Measurements from ENCODE around the gene CLN3. TPM values are rescaled to one million over a fixed set of nuclear protein-coding genes. Genes with fewer than 3 reads are reported as not detected.

Gene CLN3
- total and polyA plus RNA-seq, 8 donors, result 22.1 to 72.8 (median 25.7) TPM

Other genes with a start within 250 kb of the CLN3 start
- gene SBK1, start 199.5 kb downstream of the CLN3 start, total RNA-seq, result 1 to 10 TPM; 1.7 to 2.8 TPM
- 10 to 100 TPM; 13.0 to 16.4 (median 15.5) TPM for gene SBK1, start 199.5 kb downstream of the CLN3 start, polyA plus RNA-seq (ENCODE audit: insufficient read length in 6 of 6)
- 1 to 10 TPM in 1 of 2 donors, under 1 TPM in 1; 0.76 to 4.7 TPM for gene NPIPB6, start 128.6 kb downstream of the CLN3 start, total RNA-seq
- gene NPIPB6, start 128.6 kb downstream of the CLN3 start, polyA plus RNA-seq (ENCODE audit: insufficient read length in 6 of 6), result 1 to 10 TPM in 5 of 6 donors, under 1 TPM in 1; 0.89 to 2.9 (median 2.2) TPM
- 10 to 100 TPM; 10.6 to 42.2 TPM for gene EIF3CL, start 88.2 kb downstream of the CLN3 start, total RNA-seq
- 100 to 1,000 TPM in 2 of 6 donors, 10 to 100 TPM in 4; 48.6 to 107 (median 66.4) TPM for gene EIF3CL, start 88.2 kb downstream of the CLN3 start, polyA plus RNA-seq (ENCODE audit: insufficient read length in 6 of 6)
- not detected for gene NPIPB7, start 19.7 kb downstream of the CLN3 start, total RNA-seq
- gene NPIPB7, start 19.7 kb downstream of the CLN3 start, polyA plus RNA-seq (ENCODE audit: insufficient read length in 6 of 6), result under 1 TPM in 3 of 6 donors, not detected in 3; 0.18 to 0.41 (median 0.33) TPM
- 10 to 100 TPM in 1 of 2 donors, 1 to 10 TPM in 1; 6.2 to 22.9 TPM for gene APOBR, start 2.6 kb upstream of the CLN3 start, total RNA-seq
- 1 to 10 TPM; 1.0 to 1.7 (median 1.4) TPM for gene APOBR, start 2.6 kb upstream of the CLN3 start, polyA plus RNA-seq (ENCODE audit: insufficient read length in 6 of 6)
- gene IL27, start 14.8 kb upstream of the CLN3 start, total RNA-seq, result under 1 TPM in 1 of 2 donors, not detected in 1; 0.94 TPM
- under 1 TPM in 1 of 6 donors, not detected in 5; 0.38 TPM for gene IL27, start 14.8 kb upstream of the CLN3 start, polyA plus RNA-seq (ENCODE audit: insufficient read length in 6 of 6)
- 100 to 1,000 TPM; 141 to 142 TPM for gene NUPR1, start 46.9 kb upstream of the CLN3 start, total RNA-seq
- 10 to 100 TPM; 31.3 to 45.8 (median 35.4) TPM for gene NUPR1, start 46.9 kb upstream of the CLN3 start, polyA plus RNA-seq (ENCODE audit: insufficient read length in 6 of 6)
- gene SGF29, start 61.8 kb upstream of the CLN3 start, total RNA-seq, result 10 to 100 TPM; 16.6 to 27.4 TPM
- gene SGF29, start 61.8 kb upstream of the CLN3 start, polyA plus RNA-seq (ENCODE audit: insufficient read length in 6 of 6), result 10 to 100 TPM; 12.1 to 29.8 (median 21.8) TPM
- gene SULT1A2, start 105.0 kb upstream of the CLN3 start, total RNA-seq, result 10 to 100 TPM in 1 of 2 donors, 1 to 10 TPM in 1; 5.2 to 16.6 TPM
- gene SULT1A2, start 105.0 kb upstream of the CLN3 start, polyA plus RNA-seq (ENCODE audit: insufficient read length in 6 of 6), result 1 to 10 TPM; 2.9 to 3.9 (median 3.7) TPM
- gene SULT1A1, start 118.0 kb upstream of the CLN3 start, total RNA-seq, result 10 to 100 TPM; 38.6 to 68.6 TPM
- gene SULT1A1, start 118.0 kb upstream of the CLN3 start, polyA plus RNA-seq (ENCODE audit: insufficient read length in 6 of 6), result 10 to 100 TPM; 21.8 to 45.3 (median 34.4) TPM
- gene NPIPB8, start 146.0 kb upstream of the CLN3 start, total RNA-seq, result under 1 TPM; 0.16 to 0.38 TPM
- 1 to 10 TPM; 1.1 to 6.0 (median 2.2) TPM for gene NPIPB8, start 146.0 kb upstream of the CLN3 start, polyA plus RNA-seq (ENCODE audit: insufficient read length in 6 of 6)
- 100 to 1,000 TPM; 354 to 395 TPM for gene EIF3C, start 219.4 kb upstream of the CLN3 start, total RNA-seq
- 100 to 1,000 TPM; 273 to 478 (median 321) TPM for gene EIF3C, start 219.4 kb upstream of the CLN3 start, polyA plus RNA-seq (ENCODE audit: insufficient read length in 6 of 6)

Measured in left lung (tissue), 8 donors.